Measurements from ENCODE around the gene LENG1.

DNA sequence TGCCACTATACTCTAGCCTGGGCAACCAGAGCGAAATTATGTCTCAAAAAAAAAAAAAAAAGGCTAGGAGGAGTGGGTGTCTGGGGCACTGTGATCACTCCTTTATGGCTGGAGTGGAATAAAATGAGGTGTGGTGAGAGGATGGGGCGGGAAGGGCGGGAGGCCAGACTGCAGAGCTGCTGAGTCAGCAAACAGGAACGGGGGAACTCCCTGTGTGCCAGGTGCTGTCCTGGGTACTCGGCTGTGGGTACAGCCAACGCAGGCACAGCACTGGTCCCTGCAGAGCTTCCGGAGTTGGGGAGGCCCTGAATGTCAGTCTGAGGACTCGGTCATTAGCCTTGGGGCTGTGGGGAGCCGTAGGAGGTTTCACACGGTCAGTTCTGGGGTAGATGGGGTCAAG, 38.3 kb downstream of the LENG1 start:
- no peak for TF ChIP-seq POLR2AphosphoS5 (IDR thresholded peaks at IDR 0.05; ENCODE audit: low read depth, low read length)
- TF ChIP-seq, protein P1, sequence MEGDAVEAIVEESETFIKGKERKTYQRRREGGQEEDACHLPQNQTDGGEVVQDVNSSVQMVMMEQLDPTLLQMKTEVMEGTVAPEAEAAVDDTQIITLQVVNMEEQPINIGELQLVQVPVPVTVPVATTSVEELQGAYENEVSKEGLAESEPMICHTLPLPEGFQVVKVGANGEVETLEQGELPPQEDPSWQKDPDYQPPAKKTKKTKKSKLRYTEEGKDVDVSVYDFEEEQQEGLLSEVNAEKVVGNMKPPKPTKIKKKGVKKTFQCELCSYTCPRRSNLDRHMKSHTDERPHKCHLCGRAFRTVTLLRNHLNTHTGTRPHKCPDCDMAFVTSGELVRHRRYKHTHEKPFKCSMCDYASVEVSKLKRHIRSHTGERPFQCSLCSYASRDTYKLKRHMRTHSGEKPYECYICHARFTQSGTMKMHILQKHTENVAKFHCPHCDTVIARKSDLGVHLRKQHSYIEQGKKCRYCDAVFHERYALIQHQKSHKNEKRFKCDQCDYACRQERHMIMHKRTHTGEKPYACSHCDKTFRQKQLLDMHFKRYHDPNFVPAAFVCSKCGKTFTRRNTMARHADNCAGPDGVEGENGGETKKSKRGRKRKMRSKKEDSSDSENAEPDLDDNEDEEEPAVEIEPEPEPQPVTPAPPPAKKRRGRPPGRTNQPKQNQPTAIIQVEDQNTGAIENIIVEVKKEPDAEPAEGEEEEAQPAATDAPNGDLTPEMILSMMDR (IDR thresholded peaks at IDR 0.05), result no peak
- TF ChIP-seq, protein P2, sequence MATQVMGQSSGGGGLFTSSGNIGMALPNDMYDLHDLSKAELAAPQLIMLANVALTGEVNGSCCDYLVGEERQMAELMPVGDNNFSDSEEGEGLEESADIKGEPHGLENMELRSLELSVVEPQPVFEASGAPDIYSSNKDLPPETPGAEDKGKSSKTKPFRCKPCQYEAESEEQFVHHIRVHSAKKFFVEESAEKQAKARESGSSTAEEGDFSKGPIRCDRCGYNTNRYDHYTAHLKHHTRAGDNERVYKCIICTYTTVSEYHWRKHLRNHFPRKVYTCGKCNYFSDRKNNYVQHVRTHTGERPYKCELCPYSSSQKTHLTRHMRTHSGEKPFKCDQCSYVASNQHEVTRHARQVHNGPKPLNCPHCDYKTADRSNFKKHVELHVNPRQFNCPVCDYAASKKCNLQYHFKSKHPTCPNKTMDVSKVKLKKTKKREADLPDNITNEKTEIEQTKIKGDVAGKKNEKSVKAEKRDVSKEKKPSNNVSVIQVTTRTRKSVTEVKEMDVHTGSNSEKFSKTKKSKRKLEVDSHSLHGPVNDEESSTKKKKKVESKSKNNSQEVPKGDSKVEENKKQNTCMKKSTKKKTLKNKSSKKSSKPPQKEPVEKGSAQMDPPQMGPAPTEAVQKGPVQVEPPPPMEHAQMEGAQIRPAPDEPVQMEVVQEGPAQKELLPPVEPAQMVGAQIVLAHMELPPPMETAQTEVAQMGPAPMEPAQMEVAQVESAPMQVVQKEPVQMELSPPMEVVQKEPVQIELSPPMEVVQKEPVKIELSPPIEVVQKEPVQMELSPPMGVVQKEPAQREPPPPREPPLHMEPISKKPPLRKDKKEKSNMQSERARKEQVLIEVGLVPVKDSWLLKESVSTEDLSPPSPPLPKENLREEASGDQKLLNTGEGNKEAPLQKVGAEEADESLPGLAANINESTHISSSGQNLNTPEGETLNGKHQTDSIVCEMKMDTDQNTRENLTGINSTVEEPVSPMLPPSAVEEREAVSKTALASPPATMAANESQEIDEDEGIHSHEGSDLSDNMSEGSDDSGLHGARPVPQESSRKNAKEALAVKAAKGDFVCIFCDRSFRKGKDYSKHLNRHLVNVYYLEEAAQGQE (IDR thresholded peaks at IDR 0.05; ENCODE audit: insufficient read depth in 1 of 2, low read depth in 2 of 2, low read length in 1 of 2), result no peak
- no peak for TF ChIP-seq TCF7L2 (IDR thresholded peaks at IDR 0.05; ENCODE audit: low read depth, low read length)
